ENCODE results near the gene AKNA.
A peak's percentile ranks its signal among the peaks of the same experiment; 100 is the strongest.

AKNA gene

DNA sequence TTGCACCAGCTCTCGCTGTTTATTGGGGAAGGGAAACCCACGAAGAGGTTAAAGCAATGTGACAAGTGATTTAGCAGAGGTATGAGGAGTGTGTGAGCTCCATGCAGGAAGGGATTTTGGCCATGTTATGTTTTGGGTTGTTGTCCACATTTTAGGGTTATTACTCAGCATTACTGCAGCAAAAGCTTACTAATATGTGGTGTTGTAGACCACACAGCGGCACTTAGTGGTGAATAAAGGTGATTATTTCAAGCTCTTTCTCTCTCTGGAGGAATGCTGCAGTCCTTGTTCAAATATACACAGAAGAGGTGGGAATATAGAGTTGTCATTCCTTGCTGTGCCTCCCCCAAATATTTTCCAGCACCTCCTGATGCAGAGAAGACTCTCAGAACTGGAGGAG is 29.7 kb upstream of the AKNA start:
- no peak for DNase-seq (ENCODE audit: low read depth, low spot score)

DNA sequence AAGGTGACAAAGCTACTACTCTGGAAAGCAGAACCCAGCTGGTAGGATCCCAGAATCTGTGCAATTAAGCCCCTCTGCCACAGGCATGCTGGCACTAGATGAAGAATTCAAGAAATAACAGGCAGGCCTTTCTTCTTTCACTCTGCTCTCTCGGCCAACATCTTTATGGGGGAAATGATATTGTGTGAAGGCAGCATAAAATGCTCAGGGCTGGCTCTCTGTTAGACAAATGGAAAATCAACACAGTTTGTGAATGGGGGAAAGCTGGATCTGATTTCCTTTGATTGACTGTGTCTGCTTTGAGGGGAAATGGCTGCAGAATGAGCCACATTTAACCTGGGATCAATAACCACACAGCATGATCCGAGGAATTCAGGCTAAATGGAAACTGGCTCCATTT is 29.1 kb upstream of the AKNA start:
- DNase-seq (ENCODE audit: low read depth, low spot score), result no peak

DNA sequence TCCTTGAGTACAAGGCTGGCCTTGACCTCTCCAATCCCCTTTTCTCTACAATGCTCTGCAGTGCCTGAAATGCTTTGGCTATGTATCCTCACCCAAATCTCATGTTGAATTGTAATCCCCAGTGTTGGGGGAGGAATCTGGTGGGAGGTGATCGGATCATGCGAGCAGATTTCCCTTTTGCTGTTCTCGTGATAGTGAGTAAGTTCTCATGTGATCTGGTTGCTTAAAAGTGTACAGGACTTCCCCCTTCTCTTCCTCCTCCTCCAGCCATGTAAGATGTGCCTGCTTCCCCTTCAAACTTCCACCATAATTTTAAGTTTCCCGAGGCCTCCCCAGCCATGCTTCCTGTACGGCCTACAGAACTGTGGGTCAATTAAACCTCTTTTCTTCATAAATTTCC is 28.5 kb upstream of the AKNA start:
- no peak for DNase-seq (ENCODE audit: low read depth, low spot score)

DNA sequence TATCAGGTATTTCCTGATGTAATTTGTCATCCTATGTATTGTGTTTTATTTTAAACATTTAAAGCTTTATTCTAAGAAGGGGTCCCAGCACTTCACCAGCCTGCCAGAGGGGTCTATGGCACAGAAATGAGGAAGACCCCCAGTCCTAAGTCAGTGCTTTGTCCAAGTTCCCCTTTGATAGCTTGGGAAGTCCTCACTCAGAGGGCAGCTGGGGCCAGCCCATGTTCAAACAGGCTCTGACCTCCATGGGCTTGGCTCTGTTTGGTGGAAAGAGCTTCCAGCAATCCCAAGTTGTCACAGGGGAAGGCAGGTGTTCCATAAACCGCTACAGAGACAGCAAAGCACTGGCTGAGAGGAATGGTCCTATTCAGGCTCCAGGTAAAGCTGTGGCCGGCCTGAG is 26.6 kb upstream of the AKNA start:
- no peak for DNase-seq (ENCODE audit: low read depth, low spot score)

DNA sequence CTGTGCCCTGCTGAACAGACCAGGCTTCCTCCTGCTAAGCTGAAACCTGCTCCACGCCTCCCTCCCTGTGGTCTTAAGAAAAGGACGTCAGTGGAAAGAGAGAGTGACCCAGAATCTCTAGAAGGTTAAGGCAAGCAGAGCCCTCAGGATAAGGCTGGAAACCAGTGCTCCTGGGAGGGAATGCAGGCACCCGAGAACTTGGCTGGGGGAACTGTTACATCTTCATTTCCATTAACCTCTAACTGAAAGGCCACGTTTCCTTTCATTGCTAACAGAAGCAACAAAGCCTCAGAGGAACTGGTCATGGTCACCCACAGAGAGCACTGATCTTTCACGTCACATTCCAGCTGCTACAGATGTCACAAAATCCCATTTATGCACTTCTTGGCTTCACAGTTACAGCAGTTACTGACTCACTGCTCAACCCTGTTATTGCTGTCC is 26.1 kb upstream of the AKNA start:
- no peak for DNase-seq (ENCODE audit: low read depth, low spot score)

DNA sequence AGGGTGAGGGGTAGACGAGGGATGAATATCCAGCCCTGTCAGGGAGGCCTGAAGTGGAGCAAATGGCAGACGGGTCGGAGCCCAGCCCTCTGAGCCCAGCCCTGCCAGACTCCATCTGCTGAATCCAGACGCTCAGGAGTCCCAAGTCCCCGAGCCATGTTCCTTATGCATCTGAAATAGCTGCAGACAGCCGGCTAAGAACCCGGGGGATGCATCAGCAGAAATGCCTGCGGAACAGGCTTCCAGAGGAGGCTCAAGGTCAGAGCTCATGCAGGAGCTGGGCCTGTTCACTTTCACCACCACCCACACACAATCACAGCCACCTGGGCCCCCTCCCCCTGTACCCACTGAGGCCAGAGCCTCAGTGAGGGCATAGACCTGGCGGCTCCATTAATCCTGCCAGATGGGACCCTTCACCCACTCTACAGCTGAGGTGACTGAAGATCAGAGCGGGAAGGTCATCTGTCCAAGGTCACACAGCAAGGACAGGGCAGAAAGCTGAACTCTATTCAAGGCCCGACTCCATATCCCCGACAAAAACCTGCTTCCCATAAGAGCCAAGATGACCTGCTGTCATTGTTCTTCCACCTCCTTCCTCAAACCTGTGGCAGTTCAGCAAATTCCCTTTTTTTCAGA is 24.4 kb upstream of the AKNA start:
- no peak for DNase-seq (ENCODE audit: low read depth, low spot score)

DNA sequence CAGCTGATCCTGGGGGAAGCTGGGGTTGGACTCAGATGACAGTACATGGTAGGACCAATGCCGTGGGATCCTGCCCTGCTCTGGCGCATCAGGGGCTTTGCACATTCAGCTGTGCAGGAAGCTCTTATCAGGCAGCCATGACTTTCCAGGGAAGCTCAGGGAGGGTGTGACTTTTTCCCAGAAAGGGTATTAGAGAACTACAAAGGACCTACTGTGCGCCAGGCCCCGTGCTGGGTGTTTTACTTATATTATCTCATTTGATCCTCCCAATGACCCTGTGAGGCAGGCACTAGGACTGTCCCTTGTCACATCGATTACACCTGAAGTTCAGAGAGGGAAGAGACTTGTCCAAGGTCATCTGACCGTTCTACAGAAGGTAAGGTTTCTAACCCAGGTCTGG is 23.7 kb upstream of the AKNA start:
- DNase-seq (ENCODE audit: low read depth, low spot score), result no peak

DNA sequence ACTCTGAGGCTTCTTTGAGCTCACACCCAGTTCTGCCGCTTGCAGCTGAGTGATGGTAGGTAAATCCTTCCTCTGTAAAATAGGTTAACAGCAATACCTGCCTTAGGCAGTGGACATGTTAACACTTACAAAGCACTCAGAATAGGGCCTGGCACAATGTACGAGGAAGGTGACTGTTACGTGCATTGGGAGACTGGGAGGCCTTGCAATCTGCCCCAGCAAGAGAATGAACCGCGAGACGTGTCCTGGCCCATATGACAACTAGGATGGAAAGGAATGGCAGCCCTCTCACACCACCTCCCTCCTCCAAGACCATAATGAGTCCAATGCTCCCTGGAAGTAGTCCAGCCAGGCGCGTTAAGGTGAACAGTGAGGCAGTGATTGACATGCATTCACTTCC is 23.1 kb upstream of the AKNA start:
- no peak for DNase-seq (ENCODE audit: low read depth, low spot score)

DNA sequence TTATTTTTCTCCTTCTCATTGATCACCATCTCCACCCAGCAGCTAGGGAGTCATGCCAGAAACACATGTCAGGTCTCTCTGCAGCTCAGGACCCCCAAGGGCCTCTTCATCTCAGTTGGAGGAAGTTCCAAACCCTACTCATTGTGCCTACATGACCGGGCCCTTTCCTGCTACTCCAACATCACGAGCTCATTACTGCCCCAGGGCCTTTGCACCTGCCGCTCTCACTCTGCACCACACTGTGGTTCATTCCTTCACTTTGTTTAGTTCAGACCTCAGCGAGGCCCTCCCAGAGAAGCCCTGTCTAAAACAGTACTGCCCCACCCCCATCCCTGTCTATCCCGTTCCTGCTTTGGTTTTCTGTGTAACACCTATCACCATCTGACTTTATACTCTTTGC is 22.1 kb upstream of the AKNA start:
- no peak for DNase-seq (ENCODE audit: low read depth, low spot score)

DNA sequence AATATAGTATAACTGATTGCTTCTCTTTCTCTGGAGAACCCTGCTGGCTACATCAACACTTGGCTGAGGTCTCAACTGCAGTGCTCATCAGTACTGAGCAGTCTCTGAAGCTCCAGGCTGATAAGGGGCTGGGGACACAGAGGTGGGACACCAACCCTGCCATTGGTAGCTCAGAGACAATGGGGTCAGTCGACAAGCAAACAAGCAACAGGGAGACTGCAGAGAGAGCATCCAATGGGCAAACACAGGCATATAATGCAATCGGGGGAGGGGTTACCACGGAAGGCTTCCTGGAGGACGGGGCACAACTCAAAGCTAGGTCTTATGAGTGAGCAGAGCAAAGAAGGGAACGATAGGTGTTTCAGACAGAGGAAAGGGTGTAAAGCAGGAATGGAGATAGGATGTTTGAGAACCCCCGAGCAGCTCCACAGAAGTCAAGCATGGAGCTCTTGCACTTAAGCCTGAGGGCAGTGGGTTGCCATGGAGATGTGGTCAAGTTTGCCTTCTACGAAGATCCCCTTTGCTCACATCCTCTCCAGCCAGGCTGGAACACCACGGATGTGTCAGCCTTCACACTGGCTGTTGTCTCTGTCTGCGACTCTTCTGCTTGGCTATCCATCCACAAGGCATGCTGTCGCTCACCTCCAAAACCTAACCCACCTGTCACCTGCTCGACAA is 21.5 kb upstream of the AKNA start:
- DNase-seq (ENCODE audit: low read depth, low spot score), result peak; percentile 37

DNA sequence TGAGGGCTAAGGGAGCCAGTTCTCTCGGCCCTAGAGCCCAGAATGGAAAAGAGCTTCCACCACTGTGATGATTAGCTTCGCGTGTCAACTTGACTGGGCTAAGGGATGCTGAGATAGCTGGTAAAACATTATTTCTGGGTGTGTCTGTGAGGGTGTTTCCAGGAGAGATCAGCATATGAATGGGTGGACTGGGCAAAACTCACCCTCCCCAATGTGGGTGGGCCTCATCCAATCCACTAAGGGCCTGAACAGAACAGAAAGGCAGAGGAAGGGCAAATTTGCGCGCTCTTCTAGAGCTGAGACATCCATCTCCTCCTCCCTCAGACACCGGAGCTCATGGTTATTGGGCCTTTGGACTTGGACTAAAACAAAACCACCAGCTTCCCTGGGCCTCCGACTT is 20.9 kb upstream of the AKNA start:
- DNase-seq (ENCODE audit: low read depth, low spot score), result no peak

DNA sequence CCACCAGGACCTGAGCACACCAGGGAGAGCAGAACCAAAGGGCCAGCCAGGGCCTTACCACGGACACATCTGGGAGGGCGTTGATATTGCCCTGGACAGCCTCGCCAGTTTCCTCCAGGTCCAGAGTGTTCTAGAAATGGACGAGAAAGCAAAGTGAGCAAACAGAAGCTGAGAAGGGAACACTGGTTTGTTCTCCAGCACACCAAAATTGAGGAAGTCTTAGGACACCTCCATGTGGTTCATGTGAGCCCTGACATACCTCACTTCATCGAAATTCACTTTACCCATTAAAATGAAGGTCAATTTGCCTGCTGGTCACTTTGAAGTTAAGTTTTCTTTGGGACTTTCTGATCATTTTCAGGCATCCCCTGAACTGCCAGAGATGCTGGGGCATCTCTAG is 20.1 kb upstream of the AKNA start:
- DNase-seq (ENCODE audit: low read depth, low spot score), result no peak

DNA sequence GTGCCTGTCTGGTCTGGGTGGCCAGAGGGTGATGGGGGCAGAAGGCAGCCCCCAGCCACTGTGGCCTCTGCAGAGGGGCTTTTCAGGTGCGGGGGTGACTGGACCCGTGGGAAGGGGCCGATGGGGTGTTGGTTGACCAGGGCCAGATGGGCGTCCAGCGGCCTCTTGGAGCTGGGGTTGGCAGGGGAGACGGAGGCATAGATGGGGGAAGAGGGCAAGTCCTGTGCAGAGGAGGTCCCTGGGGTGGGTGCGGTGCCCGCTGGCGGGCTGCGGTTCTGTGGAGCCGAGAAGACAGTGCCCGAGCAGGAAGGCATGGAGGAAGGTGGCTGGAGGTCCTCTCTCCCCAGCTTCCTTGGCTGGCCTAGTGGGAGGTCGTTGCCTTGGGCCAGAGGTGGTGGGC is 18.7 kb upstream of the AKNA start:
- no peak for DNase-seq (ENCODE audit: low read depth, low spot score)

DNA sequence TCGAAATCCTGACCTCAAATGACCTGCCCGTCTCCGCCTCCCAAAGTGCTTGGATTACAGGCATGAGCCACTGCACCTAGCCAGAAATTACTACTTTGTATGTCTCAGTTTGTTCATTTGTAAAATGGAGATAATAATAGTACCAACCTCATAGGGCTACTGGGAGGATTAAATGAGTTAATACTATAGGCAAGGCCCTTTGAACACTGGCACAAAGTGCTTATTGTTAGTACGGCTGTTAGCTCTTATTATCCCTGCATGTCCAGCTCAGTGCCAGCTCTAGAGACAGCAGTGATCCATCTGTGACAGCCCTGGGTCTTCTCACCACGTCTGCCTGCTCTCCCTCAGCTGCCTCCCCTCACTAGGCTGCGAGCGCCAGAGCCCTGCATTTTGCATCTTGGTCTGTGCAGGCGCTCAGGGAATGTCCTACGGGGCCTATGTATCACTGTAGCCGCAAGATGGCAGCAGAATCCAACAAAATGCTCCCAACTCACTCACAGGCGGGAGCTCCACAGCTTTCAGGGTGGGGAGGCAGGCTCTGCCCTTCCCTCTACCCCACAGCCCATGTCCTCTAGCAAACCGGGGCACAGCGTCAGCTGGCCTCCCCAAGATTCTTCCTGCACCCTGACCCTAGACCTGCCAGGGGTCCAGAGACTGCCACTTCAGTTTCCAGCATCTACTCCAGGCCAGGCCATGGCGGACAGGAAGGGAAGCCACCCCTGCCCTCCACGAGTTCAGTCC is 17.7 kb upstream of the AKNA start:
- peak; percentile 94 for DNase-seq (ENCODE audit: low read depth, low spot score)

DNA sequence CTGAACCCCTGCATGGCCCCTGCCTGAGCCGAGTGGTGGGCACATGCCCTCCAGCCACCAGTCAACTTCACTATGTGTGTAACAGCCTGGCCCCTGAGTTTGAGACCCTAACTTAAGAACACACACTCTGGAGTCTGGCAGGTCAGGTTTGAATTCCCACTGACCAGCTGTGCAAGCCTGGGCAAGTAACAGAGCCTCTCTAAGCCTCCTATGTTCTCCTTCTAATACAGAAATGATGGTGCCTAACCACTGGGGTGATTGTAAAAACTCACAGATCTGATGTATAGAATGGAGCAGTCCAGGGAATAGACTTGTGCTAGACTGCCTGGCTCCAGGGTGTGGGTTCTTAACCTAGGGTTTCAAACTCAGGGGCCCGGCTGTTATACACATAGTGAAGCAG is 16.7 kb upstream of the AKNA start:
- DNase-seq (ENCODE audit: low read depth, low spot score), result no peak

DNA sequence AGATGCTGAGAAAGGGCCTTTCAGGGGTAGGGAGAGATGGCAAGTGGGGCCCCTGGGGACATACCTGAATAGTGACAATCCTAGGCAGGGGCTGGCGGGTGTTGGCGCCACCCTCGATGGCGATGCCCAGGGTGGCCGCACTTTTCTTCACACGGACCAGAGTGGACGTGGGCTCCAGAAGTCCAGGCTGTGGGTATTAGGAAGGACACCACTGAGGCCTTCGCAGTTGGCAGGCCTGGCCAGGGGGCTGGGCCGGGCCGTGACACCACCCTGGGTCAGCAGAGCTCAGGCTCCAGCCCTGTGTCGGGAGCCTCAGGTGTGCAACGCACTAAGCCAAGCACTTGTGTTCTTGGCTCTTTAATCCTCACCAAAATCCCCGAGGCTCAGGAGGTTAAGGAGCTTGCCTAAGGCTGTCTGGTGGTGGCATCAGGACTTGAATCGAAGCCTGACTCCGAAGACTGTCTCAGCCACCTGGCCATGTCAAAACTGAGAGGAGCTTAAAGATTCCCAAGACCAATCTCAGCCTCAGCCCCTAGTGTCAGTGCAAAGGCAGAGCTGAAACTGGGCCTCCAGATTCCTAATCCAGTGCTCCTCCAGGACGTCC is 15.5 kb upstream of the AKNA start:
- DNase-seq (ENCODE audit: low read depth, low spot score), result no peak

DNA sequence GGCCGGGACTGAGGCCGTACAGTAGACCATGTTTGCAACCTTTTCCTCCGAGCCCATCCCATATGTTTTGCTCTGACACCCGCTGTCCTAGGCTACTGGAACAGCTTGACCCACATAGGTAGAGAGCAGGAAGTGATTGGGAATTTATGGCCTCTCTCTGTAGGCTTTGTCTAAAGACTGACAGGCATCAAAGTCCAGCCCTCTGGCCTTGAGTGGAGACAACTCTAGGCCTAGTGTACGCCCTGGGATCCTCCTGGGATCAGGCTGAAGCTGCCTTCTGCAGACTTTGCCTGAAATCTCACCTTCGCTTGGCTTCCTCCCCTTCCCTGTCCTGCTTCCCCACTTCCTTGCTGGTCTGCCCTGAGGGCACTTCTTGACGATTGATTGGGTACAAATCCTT is 13.6 kb upstream of the AKNA start:
- DNase-seq (ENCODE audit: low read depth, low spot score), result peak; percentile 70

DNA sequence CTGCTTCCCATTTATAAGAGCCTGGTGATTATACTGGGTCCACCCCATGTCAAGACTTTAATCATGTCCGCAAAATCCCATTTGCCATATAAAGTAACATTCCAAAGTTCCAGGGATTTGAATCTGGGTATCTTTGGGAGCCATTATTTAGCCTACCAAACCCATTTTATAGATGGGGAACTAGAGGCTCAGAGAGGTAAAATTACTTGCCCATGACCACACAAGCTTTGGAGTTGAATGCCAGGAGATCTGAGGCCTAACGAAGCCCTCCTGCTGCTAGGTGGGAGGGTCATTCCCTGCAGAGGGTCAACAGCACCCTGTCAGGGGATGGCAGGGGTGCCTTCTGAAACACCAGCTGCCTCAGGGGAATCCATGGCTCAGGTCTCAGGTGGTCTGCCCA is 13.0 kb upstream of the AKNA start:
- no peak for DNase-seq (ENCODE audit: low read depth, low spot score)

DNA sequence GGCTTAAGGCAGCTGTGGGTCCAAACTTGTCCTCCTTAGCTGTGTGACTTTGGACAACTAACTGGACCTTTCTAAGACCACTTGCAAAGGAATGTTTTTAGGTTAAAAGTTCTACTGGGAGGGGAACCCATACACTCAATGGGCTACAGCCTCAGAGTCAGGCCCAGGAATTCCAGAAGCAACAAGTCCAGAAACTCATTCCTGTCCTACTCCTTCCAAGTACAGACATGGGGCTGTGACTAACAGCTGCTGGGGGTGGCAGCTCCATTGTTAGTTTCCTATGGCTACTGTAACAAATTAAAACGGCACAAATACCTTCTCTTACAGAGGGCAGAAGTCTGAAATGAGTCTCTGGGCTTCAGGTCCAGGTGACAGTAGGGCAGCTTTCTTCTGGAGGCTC is 12.4 kb upstream of the AKNA start:
- no peak for DNase-seq (ENCODE audit: low read depth, low spot score)

DNA sequence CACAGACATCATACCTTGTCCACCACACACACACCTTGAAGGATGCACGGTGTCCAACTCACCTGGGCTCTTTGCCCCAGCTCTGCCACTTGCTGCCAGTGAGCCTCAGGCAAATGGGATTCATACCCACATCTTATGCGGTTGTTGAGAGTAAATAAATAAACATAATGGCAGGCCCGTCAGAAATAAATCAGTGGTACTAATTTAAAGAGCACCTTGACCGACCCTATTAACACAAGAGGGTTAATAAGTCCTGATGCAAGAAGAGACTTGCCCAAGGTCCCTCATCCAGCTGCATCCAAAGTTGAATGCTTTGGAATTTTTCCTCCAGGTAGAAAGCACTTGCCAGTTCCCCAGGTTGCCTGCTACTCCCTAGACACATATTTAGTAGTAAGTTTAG is 11.6 kb upstream of the AKNA start:
- no peak for DNase-seq (ENCODE audit: low read depth, low spot score)

DNA sequence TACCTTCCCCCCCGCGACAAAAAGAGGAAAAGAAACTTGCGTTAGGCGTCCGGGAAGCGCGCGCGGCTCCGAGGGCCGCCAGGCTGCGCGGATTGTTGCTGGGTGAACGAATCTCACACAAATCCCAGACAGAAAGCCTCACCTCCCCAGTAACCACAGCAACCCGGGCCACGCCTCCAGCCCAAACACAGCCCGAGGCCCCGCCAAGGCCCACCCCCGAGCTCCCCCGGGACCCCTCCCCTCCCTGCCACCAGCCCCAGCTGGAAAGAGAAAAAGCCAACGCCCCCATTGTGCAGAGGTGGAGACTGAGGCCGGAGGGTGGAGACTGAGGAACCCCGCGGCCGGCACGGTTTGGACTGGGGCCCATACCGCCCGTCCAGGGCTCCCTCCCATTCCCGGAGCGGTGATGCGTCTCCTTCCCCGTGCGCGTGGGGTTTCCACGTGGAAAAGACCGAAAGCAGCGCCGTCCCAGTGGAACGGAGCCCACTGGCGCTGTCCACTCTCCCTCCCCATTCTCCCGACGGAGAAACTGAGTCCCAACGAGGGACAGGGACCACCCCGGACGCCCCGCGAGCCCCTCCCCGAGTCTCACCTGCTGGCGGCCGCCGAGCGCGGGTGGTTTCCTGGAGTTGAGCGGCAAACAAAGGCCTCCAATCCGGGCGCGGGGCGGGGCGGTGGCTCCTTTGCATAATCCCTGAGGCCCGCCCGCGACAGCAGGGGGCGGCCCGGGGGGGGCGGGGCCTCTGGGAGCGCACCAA is 10.2 kb upstream of the AKNA start:
- peak; percentile 97 for DNase-seq (ENCODE audit: low read depth, low spot score)
